Kasumi-1 (cell line): ENCODE data around the gene RERE.

Experiments
- DNase-seq, 2 experiments: peaks; one replicate each; lab custom pipeline; 2025; lab: John Stamatoyannopoulos, UW

The RERE gene

GRCh38 chr1:8307628-8308027 lies 509.8 kb downstream of the RERE start:
- DNase-seq, result no peak

- no peak for DNase-seq
Observed at GRCh38 chr1:8303876-8304275, 513.6 kb downstream of the RERE start.

DNA sequence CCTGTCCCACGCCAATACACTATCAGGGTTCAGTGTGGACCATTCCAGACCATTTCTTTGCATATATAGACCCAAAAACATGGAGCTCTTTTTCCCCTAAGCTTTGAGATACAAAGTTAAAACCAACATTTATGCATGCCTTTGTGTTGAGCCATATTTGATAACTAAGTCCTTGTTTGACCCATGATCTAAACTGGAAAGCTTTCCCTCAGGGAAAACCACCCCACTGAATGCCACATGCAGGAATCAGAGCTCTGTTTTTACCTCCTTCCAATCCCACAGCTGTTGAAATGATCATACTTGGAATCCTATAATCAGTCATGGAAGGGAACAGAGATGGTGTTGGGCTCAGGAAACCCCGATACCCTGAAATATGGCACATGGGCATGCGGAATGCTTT lies 514.3 kb downstream of the RERE start:
- no peak for DNase-seq
